Thyroid gland (tissue), 4 donors: ENCODE measurements around the gene GALNT10. TPM values are rescaled to one million over a fixed set of nuclear protein-coding genes. Genes with fewer than 3 reads are reported as not detected.

Experiments
- DNase-seq, 2 donors: peaks; one replicate each; pipeline ENCODE4 v3.0.0-alpha.2; 2019
- H3K27ac ChIP-seq, 3 donors: fragments of 200-600 bp; sonication (generic); 1 replicate in 2 of 3; 2 replicates in 1 of 3; pipeline ENCODE4 v1.5.1; 2016 to 2019; ENCODE audit warnings: mild to moderate bottlenecking in 1 of 3, moderate library complexity in 1 of 3
- H3K27me3 ChIP-seq: fragments of 200-600 bp; sonication (generic); one replicate; pipeline ENCODE4 v1.5.1; 2019
- H3K36me3 ChIP-seq, 2 donors: fragments of 200-600 bp; sonication (generic); one replicate each; pipeline ENCODE4 v1.5.1; 2016 to 2019
- H3K4me1 ChIP-seq, 2 donors: fragments of 200-600 bp; sonication (generic); one replicate each; pipeline ENCODE4 v1.5.1; 2017 to 2019
- H3K4me3 ChIP-seq, 3 donors: fragments of 200-600 bp; sonication (generic); replicated peaks in 1 of 3; 1 replicate in 2 of 3; 2 replicates in 1 of 3; pipeline ENCODE4 v1.5.1; 2016; ENCODE audit warnings: mild to moderate bottlenecking in 1 of 3
- H3K9me3 ChIP-seq: fragments of 200-600 bp; sonication (generic); one replicate; pipeline ENCODE4 v1.5.1; 2017
- POLR2A ChIP-seq, 2 donors: fragments of 450-650 bp; IDR thresholded peaks; one replicate each; pipeline ENCODE4 v1.6.1; 2017; ENCODE audit warnings: antibody characterized with exemption in 2 of 2, mild to moderate bottlenecking in 2 of 2, moderate library complexity in 1 of 2
- WGBS, 2 donors: methylation state at CpG; one replicate each; pipeline ENCODE4 v1.1.5; 2017; 5-methylcytosine and 5-hydroxymethylcytosine counted together
- intact Hi-C: fragments of 100-400 bp; cut with DNase I; formaldehyde crosslinking; loops from one replicate; pipeline ENCODE4 v1.15.1; 2023
- total RNA-seq, 4 donors: library from RNA; depleted of rRNA; stranded (reverse); fragments of >200 nt; gene quantifications; one replicate each; pipeline ENCODE4 v1.2.3, GENCODE V29; 2016
- TF ChIP-seq, protein P1 (sequence below), 6 experiments: fragments of 200-600 bp in 3 of 6; fragments of 450-650 bp in 3 of 6; sonication (generic) in 3 of 6; IDR thresholded peaks; one replicate each; pipeline ENCODE4 v1.5.1; 2016 to 2019; ENCODE audit warnings: antibody characterized with exemption in 6 of 6, mild to moderate bottlenecking in 2 of 6, inconsistent platforms in 1 of 6, moderate library complexity in 1 of 6

GALNT10 gene
- total RNA-seq, 4 donors from 2014 or later: 33.3 to 69.6 (median 58.1) TPM

DNA sequence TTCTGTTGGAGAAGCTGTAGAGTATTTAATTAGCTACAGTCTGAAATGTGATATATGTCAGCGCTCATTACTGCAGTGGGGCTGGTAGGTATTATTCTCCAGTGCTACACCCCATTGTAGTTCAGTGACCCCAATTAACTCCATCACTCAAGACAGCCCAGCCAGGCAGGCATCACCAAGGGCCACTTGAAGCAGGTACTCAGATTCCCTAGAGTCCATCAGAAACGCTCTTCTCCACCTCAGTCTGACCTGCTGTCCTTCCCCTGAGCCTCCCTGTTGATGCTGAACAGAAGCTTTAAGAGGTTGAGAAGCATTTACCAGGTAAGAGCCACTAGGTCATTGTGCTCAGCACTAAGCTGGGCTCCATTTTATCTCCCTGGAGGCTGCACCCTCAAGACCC lies 71.8 kb downstream of the GALNT10 start:
- H3K4me3 ChIP-seq: no peak overlapping the region
- no peaks in the 10 kb centered on the region for H3K27me3 ChIP-seq
- WGBS, 2 donors: 51 to 72% methylated on average over 2 of the region's 2 CpGs
- no peak for TF ChIP-seq POLR2A (IDR thresholded peaks at IDR 0.05)
- TF ChIP-seq, protein P1, sequence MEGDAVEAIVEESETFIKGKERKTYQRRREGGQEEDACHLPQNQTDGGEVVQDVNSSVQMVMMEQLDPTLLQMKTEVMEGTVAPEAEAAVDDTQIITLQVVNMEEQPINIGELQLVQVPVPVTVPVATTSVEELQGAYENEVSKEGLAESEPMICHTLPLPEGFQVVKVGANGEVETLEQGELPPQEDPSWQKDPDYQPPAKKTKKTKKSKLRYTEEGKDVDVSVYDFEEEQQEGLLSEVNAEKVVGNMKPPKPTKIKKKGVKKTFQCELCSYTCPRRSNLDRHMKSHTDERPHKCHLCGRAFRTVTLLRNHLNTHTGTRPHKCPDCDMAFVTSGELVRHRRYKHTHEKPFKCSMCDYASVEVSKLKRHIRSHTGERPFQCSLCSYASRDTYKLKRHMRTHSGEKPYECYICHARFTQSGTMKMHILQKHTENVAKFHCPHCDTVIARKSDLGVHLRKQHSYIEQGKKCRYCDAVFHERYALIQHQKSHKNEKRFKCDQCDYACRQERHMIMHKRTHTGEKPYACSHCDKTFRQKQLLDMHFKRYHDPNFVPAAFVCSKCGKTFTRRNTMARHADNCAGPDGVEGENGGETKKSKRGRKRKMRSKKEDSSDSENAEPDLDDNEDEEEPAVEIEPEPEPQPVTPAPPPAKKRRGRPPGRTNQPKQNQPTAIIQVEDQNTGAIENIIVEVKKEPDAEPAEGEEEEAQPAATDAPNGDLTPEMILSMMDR (IDR thresholded peaks at IDR 0.05): no peak
- H3K36me3 ChIP-seq: no peaks in the 10 kb centered on the region
- peaks cover 22 to 36% of the 10 kb centered on the region in 2 donors for H3K4me1 ChIP-seq
- no peak overlapping the region for H3K27ac ChIP-seq
- intact Hi-C loops: no loop called here
- H3K9me3 ChIP-seq: no peaks in the 10 kb centered on the region
- peak in 1 of 2 donors; percentile 63 for DNase-seq

DNA sequence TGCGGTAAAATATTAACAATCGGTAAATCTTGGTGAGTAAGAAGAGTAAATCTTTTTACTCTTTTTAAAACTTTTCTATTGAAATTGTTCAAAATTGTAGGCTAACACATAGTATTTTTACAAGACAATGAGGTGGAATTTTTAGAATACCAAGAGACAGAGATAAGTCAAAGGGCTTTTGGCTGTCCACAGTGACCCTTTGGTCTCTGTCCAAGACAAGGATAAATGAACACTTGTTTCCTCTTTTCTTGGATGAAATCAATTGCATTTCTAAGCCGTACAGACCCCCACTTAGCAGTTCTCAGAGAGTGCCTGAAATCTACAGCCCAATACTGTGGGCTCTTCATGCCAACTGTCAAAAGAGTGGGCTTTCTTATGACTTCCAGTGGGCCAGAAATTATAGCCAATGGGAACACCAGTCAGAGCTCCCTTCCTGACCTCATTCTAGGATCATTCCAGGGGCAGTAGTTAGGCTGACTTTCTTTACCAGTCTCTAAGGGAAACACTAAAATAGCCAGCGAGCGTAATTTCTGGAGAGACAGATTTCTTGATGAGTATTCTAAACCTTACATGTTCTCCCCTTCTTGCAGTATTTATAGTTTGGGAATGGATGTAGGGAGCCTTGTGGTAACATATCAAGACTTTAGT lies 74.1 kb downstream of the GALNT10 start:
- H3K36me3 ChIP-seq: no peaks in the 10 kb centered on the region
- H3K9me3 ChIP-seq: no peaks in the 10 kb centered on the region
- intact Hi-C loops: no loop called here
- H3K27me3 ChIP-seq: no peaks in the 10 kb centered on the region
- DNase-seq: no peak
- H3K4me1 ChIP-seq: peaks cover 22 to 40% of the 10 kb centered on the region in 2 donors
- no peak overlapping the region for H3K4me3 ChIP-seq
- WGBS, 2 donors: 68 to 71% methylated on average over 5 of the region's 5 CpGs
- no peak for TF ChIP-seq POLR2A (IDR thresholded peaks at IDR 0.05)
- TF ChIP-seq, protein P1 (IDR thresholded peaks at IDR 0.05): no peak
- H3K27ac ChIP-seq: peak overlapping the region in 2 of 3 donors; percentile 4 to 12

DNA sequence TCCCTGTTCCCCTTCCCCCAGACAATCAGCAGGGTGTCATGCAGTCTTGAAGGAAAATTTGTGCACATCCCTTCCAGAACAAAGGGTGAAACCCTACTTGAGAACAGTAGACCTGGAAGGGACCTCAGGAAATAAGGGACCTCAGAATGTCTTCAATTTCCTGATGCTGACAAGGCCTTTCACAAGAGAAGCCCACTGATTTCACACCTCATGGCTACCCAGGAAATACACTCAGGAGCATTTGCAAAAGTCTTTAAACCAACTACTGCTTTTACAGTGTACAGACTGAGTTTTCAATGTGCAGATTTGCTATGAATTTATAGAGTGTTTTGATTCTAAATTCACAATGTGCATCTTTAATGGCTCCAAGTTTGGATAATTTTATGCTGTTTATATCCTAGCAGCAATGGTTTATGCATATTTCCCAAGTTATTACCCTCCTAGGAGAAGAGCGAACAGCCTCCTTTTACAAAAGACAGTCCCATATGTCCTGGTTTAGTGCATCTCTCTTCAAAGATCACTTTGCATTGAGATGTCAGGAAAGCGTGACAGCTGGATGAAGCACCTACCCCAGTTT lies 74.8 kb downstream of the GALNT10 start:
- 97 to 100% methylated on average over 2 of the region's 2 CpGs for WGBS, 2 donors
- TF ChIP-seq, protein P1 (IDR thresholded peaks at IDR 0.05): no peak
- no peak for TF ChIP-seq POLR2A (IDR thresholded peaks at IDR 0.05)
- intact Hi-C loops: no loop called here
- Histone ChIP-seq H3K9me3 (no peaks in the 10 kb centered on the region), H3K27ac (peak overlapping the region in 1 of 3 donors; percentile 4), H3K4me1 (peaks cover 19 to 35% of the 10 kb centered on the region in 2 donors), H3K36me3 (no peaks in the 10 kb centered on the region), H3K4me3 (no peak overlapping the region), H3K27me3 (no peaks in the 10 kb centered on the region)
- no peak for DNase-seq

DNA sequence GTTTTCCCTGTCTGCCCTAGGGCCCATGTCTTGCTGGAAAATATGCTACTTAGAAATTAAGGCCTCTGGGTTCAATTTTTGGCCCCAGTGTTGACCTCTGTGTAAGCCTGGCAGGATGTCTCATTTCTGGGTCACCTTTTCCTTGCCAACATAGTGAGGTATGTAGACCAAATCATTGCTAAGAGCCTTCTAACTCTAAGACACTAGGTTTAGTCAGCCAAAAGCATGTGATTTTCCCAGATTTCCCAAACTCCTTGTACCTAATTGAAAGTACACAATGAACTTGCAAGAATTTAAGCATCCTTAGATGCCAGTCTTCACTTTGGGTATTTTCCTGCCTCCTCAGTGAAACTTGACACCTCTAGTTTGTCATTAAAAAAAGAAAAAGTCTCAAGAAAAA lies 77.0 kb downstream of the GALNT10 start:
- no peak for DNase-seq
- Histone ChIP-seq H3K9me3 (no peaks in the 10 kb centered on the region), H3K4me1 (peaks cover 22 to 42% of the 10 kb centered on the region in 2 donors), H3K27me3 (no peaks in the 10 kb centered on the region), H3K27ac (peak overlapping the region in 2 of 3 donors; percentile 44 to 55), H3K4me3 (no peak overlapping the region), H3K36me3 (no peaks in the 10 kb centered on the region)
- TF ChIP-seq, protein P1 (IDR thresholded peaks at IDR 0.05): no peak
- no peak for TF ChIP-seq POLR2A (IDR thresholded peaks at IDR 0.05)
- intact Hi-C loops: no loop called here

DNA sequence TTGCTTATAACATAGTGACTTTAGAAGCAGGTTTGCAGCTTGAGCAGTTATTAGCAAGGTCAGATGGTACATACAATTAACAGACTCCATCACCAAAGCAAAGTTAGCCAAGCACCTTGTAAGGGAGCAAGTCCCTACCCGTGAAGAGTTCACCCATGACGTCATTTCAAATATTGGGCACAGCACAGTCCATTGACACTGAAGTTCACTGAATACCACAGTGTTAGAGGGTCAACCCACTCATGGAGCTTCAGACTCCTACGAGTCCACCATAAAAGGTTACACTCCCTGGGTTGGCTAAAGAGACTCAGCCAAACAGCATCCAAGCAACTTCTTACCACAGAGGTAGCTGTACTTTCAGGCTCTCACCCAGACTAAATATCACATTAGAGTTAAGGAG lies 77.5 kb downstream of the GALNT10 start:
- intact Hi-C loops: no loop called here
- no peaks in the 10 kb centered on the region for H3K9me3 ChIP-seq
- H3K4me1 ChIP-seq: peaks cover 27 to 48% of the 10 kb centered on the region in 2 donors
- H3K4me3 ChIP-seq: no peak overlapping the region
- no peaks in the 10 kb centered on the region for H3K36me3 ChIP-seq
- 89 to 90% methylated on average over 3 of the region's 3 CpGs for WGBS, 2 donors
- no peaks in the 10 kb centered on the region for H3K27me3 ChIP-seq
- H3K27ac ChIP-seq: peak overlapping the region in 2 of 3 donors; percentile 44 to 46
- TF ChIP-seq, protein P1 (IDR thresholded peaks at IDR 0.05): no peak
- TF ChIP-seq POLR2A (IDR thresholded peaks at IDR 0.05): no peak
- no peak for DNase-seq
